GM21619 (cell line): ENCODE results near the gene PDE4B.
A peak's percentile ranks its signal among the peaks of the same experiment; 100 is the strongest.

Experiments used
- ATAC-seq: cut with Tn5 transposase; IDR thresholded peaks from one replicate; pipeline ENCODE4 v1.9.1; 2021; ENCODE audit not compliant: unreplicated experiment

PDE4B gene

DNA sequence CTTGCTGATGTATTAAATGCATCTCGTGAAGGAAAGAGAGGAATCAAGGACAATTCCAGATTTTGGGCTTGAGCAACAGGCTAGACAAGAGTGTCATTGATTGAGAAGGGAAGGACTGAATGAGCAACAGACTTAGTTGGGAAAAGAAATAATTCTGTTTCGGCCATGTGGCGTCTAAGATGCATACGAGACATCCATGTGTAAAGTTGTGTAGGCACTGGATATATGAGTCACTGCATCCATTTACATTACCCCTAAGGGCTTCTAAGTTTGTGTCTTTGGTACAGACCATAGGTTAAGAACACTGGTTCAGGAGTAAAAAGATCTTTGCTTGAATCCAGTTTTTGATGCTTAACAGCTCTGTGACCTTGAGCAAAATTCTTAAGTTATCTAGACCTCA lies 434.3 kb downstream of the PDE4B start:
- no peak for ATAC-seq

- ATAC-seq: no peak
These were observed 435.3 kb downstream of the PDE4B start for GRCh38 chr1:66227966-66228365.

DNA sequence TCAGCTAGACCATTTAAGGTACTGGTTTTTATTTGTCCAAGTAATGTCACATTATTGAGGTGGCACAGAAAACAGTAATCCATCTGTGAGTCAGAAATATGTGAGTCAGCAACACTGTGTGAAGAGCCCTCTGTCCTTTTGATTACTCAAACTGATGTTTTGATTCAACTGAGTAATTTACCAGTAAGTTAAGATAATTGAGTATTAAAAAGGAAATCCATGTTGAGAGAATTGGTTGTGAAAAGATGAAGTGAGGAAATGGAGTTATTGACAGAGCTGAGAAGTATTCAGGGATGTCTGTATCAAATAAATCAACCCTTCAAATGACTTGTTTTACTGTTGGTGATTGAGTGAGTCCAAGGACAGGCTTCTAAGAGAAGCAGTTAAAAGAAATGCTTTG lies 438.5 kb downstream of the PDE4B start:
- no peak for ATAC-seq

DNA sequence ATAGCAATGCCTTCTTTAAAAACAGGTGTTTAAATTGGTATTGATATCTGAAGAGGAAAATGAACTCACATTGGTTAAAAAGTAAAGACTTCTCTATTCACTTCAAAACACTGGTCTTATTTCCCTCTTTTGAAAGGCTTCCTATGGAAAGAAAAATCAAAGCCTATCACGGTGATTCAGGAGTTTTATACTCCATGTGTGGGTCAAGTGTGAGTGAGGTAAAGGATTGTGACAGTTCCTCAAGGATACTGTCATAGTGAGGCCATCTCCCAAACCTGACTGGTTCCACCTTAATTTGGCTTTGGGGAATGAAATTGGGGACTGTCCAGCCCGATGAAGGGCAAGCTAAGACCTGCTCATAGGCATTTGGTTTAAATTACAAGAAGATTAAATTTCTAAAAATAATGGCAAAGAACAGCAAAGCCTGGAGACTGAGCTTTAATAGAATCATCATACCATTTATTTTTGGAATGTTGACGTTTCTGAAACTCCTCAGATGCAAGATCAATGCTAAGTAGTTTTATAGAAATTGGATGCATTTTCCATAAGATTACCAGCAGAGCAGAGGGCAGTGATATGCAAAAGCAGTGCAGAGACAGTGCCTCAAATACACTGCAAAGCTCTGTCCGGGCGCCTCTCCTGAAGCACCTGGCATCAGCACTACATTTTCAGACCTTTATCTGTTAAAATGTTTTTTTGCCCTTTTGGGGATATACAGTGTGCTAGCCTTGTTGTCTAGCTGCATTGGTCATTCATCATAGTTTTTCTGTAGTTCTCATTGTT lies 439.2 kb downstream of the PDE4B start:
- ATAC-seq: no peak

- no peak for ATAC-seq
These were observed 444.3 kb downstream of the PDE4B start for GRCh38 chr1:66237042-66237441.

- ATAC-seq: no peak
These were observed 445.2 kb downstream of the PDE4B start for GRCh38 chr1:66237722-66238479.

DNA sequence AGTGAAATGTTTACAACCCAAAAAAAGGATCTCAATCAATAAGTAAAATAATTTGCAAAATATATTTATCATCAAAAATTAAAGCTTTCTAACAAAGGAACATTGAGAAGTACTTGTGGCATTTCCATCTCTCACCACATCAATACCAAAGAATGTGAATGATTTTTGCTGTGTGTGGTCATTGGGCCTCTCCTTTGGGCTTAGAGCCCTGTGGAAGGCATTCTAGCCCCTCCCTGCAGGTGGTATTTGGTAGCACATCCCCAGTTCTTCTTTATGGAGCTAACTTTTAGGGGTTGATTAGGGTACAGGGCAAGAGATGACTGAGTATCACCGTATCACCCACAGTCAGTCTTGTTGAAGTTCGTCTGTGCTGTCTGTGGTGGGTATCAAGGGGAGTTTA lies 447.1 kb downstream of the PDE4B start:
- no peak for ATAC-seq

DNA sequence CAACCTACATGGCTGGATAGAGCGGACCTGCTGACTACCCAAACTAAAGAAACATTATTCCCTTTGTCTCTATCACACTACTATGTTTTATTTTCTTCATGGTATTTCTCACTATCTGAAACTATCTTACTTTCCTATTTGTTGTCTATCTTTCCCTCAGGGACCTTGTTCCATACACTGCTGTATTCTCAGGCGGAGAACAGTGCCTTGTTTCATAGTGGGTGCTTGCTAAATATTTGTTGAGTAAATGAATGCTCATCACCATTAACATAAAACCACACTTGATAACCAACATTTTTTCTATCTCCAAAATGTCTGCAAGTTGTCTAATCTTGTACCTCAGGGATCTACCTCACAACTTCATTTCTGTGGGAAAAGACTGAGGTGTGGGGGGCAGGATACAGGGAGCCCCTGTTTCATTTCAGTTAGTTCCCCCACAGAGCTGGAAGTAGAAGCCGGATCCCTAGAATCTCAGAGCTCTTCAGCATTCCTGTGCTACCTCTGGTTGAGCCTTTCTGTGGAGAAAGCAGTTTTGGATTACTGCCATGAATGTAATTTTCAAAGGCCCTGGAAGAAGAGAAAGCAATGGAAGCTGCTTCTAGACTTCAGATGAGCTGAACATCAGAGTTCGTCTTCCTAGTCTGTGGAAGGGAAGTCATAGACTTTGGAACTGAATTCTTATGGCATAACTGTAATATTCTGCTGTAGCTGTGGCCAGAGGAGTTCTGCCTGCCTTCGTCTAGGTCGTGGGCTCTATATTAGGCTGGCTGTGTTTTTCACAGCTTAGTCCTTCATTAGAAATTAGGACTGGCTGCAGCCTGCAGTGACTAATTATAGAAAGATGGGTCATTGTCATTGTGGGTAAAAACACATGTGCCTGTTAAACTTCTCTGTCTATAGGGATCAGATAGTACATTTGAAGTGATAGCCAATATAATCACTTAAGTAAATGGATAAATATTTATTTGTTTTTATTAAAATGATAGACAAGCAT lies 448.1 kb downstream of the PDE4B start:
- ATAC-seq: no peak

- ATAC-seq: peak; percentile 59
These were observed 450.2 kb downstream of the PDE4B start for GRCh38 chr1:66242646-66243547.

DNA sequence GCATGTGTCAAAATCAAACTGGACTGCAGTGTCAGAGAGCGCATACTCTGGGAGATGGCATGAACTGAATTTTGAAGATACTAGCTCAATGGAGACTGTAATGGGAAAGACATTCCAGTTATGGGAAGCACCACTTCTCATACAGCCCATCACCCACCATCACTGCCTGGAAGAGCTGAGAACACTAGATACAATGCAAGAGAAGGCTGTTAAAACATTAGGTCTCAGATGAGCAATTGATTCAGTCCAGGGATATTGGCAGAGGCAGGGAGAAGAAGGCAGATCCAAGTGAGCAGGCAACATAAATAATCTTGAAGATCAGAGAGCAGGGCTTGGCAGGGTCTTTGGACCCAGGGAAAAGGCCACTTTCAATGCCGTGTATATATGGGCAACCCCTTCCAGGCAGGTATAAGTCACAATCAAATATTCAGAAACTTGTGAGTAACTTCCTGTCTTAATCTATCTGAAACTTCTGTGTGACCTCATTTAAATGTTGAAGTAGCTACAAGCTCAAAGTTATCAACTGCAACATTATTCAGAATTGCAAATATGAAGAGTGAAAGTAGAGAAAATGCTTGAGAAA lies 450.9 kb downstream of the PDE4B start:
- ATAC-seq: peak; percentile 41

GRCh38 chr1:66244429-66244828 lies 451.7 kb downstream of the PDE4B start:
- ATAC-seq: no peak

DNA sequence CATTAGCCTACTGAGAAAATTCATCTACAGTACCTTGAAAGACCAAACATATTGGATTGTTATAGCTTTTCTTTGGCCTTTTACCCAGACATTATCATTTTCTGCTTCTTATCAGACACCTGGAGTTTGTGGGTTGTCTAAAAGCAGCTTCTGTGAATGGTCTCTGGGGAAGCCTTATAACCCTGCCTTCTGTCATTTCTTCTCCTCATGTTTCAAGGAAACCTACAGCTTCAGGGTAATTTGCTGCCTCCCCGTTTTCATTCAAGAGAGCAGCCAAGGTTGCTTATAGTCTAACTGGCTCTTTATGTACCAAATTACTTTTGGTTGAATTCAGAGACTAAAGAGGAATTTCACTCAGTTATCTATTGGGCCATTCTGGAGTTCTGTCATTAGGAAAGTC lies 453.0 kb downstream of the PDE4B start:
- ATAC-seq: no peak

DNA sequence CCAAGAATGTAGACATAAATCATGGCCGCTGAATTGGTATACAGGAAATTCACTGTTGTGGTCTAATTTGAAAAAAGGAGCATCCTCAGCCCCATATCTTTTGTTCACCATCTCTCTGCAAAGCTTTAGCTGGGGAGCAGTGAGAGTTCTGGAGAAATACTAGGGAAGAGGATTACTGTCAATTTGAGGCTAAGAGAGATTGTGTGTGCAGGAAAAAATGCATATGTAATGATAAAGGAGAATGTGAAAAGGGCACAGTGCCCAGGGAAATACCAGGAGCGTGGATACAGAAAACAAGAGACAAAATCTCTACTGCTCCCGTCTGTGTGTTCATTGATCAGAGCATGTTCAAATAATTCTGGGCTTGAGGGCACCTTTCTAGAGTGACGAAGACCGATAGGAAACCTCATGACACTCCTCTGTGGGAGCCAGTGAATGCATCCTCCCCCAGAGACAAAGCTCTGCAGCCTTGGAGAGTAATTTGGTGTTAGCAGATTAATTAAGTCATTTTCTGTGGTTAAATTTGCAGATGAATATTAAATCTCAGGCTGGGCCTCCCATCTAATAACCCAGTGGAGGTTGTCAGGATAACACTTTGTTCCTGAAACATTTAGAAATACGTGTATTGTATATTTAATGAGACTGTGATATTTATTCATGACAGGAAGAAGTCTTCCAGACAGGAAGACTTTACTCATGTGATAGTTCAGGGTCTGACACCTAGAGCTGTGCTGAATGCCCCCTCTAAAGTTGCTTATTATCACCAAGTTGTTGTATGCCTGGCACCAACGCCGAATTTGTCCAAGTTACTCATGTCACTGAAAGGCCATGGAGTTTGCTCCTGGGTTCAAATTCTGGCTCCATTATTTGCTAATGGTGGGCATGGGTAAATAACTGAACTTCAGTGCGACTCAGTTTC lies 453.9 kb downstream of the PDE4B start:
- no peak for ATAC-seq

DNA sequence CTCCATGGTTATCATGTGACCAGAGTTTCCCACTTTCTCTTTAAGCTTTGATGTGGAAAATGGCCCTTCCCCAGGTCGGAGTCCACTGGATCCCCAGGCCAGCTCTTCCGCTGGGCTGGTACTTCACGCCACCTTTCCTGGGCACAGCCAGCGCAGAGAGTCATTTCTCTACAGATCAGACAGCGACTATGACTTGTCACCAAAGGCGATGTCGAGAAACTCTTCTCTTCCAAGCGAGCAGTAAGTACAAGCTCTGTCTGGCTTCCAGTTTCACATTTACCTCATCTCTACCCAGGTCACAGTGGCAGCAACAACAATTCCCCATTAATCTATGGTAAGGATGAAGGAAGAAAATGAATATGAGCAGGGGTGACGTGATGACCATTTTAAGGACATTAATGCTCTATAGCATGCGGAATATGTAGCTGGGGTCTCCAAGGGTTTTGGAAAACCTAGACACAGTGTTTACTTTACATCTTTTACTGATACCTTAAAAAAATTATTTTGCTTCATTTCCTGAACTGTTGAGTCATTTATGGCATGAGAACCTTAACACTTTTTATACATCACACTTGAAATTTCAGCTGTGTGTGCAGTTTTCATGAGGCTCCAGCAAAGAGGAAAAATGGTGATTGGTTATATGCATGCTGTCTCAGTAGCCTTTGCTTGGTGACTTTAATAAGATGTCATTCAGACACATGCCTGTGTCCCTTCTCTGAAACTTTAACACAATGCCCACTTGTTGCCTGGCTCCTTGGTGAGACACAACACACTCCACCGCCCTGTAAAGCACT lies 454.9 kb downstream of the PDE4B start:
- ATAC-seq: peak; percentile 68

DNA sequence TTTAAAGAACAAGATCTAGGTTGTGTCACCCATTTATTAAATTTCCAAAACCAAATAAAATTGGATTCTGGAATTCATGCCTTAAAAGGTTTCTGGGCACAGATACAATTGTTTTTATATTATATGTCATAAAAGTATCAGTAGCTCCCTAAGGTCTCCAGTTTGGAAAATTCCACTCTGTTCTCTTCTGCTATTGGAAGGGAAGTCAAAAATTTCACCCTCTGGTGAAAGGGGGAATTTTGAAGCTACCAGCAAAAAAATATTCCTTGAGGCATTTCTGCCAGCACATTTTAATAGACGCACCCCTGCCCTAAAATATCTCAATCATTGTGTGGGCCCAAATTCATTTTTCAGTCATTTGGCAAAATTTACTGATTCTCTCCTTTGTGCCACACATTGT lies 455.6 kb downstream of the PDE4B start:
- no peak for ATAC-seq

- no peak for ATAC-seq
These were observed 456.1 kb downstream of the PDE4B start for GRCh38 chr1:66248746-66249145.

GRCh38 chr1:66250075-66250474 lies 457.4 kb downstream of the PDE4B start:
- ATAC-seq: no peak

- no peak for ATAC-seq
These were observed 457.8 kb downstream of the PDE4B start for GRCh38 chr1:66250478-66250877.
